HCT116 (cell line): ENCODE measurements around the gene CD33. TPM values are rescaled to one million over a fixed set of nuclear protein-coding genes. Genes with fewer than 3 reads are reported as not detected.

Experiments used
- CEBPB ChIP-seq: IDR thresholded peaks from 2 replicates; pipeline ENCODE4 v1.6.1; 2012; ENCODE audit warnings: low read depth
- EZH2phosphoT487 ChIP-seq: fragments of 200-600 bp; IDR thresholded peaks from 2 replicates; pipeline ENCODE4 v1.6.1; 2018; ENCODE audit warnings: antibody characterized with exemption, borderline replicate concordance
- microRNA-seq: library from miRNA; unstranded; fragments of <30 nt; microRNA quantifications from one replicate; pipeline ENCODE4, GENCODE V29; 2016; ENCODE audit warnings: borderline number of aligned reads
- total RNA-seq: library from RNA; stranded (reverse); gene quantifications from one replicate; pipeline ENCODE4 v1.2.1, GENCODE V29; 2021; ENCODE audit not compliant: unreplicated experiment
- TF ChIP-seq, protein P1 (sequence below): IDR thresholded peaks from 2 replicates; pipeline ENCODE4 v1.6.1; 2012; ENCODE audit warnings: low read depth

The CD33 gene
- total RNA-seq, 1 experiment from 2014 or later, result 3.1 TPM

DNA sequence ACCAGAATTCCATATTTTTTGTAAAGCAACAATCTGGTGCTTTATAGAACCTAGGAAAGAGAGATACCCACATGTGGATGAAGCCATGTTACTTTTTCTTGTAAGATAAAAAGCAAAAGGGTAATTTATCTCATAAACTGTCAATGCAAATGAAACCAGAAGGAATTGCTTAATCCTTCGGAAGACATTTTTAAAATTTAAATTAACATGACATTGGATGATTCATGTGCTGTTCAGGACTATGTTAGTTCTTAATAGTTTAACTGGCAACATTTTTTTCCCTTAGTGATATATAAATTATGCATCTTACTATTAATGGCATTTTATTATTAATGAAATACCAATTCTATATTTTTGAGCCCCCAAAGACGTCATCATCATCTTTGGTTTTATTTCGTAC lies 60.8 kb downstream of the CD33 start (continued):
- TF ChIP-seq, protein P1, sequence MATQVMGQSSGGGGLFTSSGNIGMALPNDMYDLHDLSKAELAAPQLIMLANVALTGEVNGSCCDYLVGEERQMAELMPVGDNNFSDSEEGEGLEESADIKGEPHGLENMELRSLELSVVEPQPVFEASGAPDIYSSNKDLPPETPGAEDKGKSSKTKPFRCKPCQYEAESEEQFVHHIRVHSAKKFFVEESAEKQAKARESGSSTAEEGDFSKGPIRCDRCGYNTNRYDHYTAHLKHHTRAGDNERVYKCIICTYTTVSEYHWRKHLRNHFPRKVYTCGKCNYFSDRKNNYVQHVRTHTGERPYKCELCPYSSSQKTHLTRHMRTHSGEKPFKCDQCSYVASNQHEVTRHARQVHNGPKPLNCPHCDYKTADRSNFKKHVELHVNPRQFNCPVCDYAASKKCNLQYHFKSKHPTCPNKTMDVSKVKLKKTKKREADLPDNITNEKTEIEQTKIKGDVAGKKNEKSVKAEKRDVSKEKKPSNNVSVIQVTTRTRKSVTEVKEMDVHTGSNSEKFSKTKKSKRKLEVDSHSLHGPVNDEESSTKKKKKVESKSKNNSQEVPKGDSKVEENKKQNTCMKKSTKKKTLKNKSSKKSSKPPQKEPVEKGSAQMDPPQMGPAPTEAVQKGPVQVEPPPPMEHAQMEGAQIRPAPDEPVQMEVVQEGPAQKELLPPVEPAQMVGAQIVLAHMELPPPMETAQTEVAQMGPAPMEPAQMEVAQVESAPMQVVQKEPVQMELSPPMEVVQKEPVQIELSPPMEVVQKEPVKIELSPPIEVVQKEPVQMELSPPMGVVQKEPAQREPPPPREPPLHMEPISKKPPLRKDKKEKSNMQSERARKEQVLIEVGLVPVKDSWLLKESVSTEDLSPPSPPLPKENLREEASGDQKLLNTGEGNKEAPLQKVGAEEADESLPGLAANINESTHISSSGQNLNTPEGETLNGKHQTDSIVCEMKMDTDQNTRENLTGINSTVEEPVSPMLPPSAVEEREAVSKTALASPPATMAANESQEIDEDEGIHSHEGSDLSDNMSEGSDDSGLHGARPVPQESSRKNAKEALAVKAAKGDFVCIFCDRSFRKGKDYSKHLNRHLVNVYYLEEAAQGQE, result no peak
- TF ChIP-seq CEBPB (no peak), EZH2phosphoT487 (no peak)

Small RNA genes within 50 kb of the gene (microRNA-seq; reads per million reads assigned to microRNA genes)
- gene MIR8074, result not detected

Other genes starting within 250 kb of the CD33 start
- gene KLK7, start 241.2 kb upstream of the CD33 start, total RNA-seq, result 30.5 TPM
- 92.8 TPM for gene KLK8, start 223.5 kb upstream of the CD33 start, total RNA-seq
- 33.6 TPM for gene KLK10, start 205.4 kb upstream of the CD33 start, total RNA-seq
- gene KLK11, start 198.5 kb upstream of the CD33 start, total RNA-seq, result not detected
- gene KLK12, start 190.1 kb upstream of the CD33 start, total RNA-seq, result not detected
- gene KLK13, start 160.0 kb upstream of the CD33 start, total RNA-seq, result 3.2 TPM
- 0.76 TPM for gene KLK14, start 142.2 kb upstream of the CD33 start, total RNA-seq
- 14.0 TPM for gene CTU1, start 116.7 kb upstream of the CD33 start, total RNA-seq
- not detected for gene SIGLEC9, start 100.2 kb upstream of the CD33 start, total RNA-seq
- not detected for gene SIGLEC7, start 82.8 kb upstream of the CD33 start, total RNA-seq
- gene SIGLECL1, start 26.0 kb downstream of the CD33 start, total RNA-seq, result not detected
- gene IGLON5, start 86.6 kb downstream of the CD33 start, total RNA-seq, result not detected
- gene VSIG10L, start 117.1 kb downstream of the CD33 start, total RNA-seq, result 4.6 TPM
- gene ETFB, start 141.3 kb downstream of the CD33 start, total RNA-seq, result 140 TPM
- gene CLDND2, start 143.9 kb downstream of the CD33 start, total RNA-seq, result 1.8 TPM
- not detected for gene NKG7, start 147.6 kb downstream of the CD33 start, total RNA-seq
- gene LIM2, start 162.9 kb downstream of the CD33 start, total RNA-seq, result not detected
- gene C19orf84, start 165.5 kb downstream of the CD33 start, total RNA-seq, result not detected
- not detected for gene SIGLEC10, start 192.6 kb downstream of the CD33 start, total RNA-seq
- not detected for gene SIGLEC8, start 233.4 kb downstream of the CD33 start, total RNA-seq